ENCODE data around the gene NHSL2. TPM values are rescaled to one million over a fixed set of nuclear protein-coding genes. Genes with fewer than 3 reads are reported as not detected.

Gene NHSL2
- total and polyA plus RNA-seq, 2 experiments from 2014 or later: 4.7 to 9.5 TPM

DNA sequence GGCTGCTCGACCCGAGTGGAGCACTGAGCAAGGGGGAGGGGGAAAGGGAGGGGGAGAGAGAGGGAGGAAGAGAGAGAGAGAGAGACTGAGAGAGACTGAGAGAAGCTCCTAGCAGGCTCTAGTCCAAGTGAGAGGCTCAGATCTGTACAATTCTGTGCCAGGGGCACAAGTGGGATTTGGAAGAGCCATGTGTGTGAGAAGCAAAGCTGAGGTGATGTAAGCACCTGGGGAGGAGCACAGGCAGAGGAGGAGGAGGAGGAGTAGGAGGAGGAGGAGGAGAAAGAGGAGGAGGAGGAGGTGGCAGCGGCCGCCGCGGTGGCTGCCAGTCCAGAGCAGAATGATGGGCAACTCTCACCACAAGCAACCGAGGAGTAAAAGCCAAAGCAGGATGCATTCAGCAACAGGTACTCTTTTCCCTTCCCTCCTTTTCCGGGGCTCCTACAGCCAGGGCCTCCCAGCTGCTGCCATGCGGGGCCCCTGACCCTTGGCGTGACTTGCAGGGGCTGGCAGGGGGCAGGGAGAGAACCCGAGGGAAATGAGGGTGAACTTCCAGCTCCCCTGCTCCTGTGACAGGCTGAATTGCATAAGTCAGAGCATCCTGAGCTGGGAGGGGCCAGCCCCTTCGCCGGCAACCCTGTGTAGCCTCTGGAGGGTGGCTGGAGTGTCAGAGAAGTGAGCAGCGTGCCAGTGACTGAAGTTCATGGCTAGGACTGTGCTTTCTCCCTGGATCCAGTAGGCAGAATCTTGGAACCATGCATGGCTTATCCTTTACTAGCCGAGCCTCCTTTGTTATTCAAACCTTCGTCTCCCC is 158.9 kb downstream of the NHSL2 start:
- peak overlapping the region; percentile 51; the same call in 1 of the 2 replicates for H3K4me2 ChIP-seq
- no peaks in the 10 kb centered on the region for H4K20me1 ChIP-seq (replicated peaks; ENCODE audit: insufficient read depth)
- Mint-ChIP-seq H3K4me1 (peaks cover 25% of the 10 kb centered on the region), H3K36me3 (ENCODE audit: low read depth) (peaks cover 2% of the 10 kb centered on the region; the same call in 2 of the 3 replicates), H3K9me3 (no peaks in the 10 kb centered on the region), H3K4me3 (peak overlapping the region; percentile 53), H3K27me3 (ENCODE audit: insufficient read depth, low read depth, poor library complexity) (peaks cover 3% of the 10 kb centered on the region), H3K27ac (no peak overlapping the region)
- TF ChIP-seq, protein P1, sequence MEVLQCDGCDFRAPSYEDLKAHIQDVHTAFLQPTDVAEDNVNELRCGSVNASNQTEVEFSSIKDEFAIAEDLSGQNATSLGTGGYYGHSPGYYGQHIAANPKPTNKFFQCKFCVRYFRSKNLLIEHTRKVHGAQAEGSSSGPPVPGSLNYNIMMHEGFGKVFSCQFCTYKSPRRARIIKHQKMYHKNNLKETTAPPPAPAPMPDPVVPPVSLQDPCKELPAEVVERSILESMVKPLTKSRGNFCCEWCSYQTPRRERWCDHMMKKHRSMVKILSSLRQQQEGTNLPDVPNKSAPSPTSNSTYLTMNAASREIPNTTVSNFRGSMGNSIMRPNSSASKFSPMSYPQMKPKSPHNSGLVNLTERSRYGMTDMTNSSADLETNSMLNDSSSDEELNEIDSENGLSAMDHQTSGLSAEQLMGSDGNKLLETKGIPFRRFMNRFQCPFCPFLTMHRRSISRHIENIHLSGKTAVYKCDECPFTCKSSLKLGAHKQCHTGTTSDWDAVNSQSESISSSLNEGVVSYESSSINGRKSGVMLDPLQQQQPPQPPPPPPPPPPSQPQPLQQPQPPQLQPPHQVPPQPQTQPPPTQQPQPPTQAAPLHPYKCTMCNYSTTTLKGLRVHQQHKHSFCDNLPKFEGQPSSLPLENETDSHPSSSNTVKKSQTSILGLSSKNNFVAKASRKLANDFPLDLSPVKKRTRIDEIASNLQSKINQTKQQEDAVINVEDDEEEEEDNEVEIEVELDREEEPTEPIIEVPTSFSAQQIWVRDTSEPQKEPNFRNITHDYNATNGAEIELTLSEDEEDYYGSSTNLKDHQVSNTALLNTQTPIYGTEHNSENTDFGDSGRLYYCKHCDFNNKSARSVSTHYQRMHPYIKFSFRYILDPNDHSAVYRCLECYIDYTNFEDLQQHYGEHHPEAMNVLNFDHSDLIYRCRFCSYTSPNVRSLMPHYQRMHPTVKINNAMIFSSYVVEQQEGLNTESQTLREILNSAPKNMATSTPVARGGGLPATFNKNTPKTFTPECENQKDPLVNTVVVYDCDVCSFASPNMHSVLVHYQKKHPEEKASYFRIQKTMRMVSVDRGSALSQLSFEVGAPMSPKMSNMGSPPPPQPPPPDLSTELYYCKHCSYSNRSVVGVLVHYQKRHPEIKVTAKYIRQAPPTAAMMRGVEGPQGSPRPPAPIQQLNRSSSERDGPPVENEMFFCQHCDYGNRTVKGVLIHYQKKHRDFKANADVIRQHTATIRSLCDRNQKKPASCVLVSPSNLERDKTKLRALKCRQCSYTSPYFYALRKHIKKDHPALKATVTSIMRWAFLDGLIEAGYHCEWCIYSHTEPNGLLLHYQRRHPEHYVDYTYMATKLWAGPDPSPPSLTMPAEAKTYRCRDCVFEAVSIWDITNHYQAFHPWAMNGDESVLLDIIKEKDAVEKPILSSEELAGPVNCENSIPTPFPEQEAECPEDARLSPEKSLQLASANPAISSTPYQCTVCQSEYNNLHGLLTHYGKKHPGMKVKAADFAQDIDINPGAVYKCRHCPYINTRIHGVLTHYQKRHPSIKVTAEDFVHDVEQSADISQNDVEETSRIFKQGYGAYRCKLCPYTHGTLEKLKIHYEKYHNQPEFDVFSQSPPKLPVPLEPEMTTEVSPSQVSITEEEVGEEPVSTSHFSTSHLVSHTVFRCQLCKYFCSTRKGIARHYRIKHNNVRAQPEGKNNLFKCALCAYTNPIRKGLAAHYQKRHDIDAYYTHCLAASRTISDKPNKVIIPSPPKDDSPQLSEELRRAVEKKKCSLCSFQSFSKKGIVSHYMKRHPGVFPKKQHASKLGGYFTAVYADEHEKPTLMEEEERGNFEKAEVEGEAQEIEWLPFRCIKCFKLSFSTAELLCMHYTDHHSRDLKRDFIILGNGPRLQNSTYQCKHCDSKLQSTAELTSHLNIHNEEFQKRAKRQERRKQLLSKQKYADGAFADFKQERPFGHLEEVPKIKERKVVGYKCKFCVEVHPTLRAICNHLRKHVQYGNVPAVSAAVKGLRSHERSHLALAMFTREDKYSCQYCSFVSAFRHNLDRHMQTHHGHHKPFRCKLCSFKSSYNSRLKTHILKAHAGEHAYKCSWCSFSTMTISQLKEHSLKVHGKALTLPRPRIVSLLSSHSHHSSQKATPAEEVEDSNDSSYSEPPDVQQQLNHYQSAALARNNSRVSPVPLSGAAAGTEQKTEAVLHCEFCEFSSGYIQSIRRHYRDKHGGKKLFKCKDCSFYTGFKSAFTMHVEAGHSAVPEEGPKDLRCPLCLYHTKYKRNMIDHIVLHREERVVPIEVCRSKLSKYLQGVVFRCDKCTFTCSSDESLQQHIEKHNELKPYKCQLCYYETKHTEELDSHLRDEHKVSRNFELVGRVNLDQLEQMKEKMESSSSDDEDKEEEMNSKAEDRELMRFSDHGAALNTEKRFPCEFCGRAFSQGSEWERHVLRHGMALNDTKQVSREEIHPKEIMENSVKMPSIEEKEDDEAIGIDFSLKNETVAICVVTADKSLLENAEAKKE (CRISPR knock-in tag; IDR thresholded peaks at IDR 0.05): no peak
- TF ChIP-seq NANOG (IDR thresholded peaks at IDR 0.05; ENCODE audit: borderline replicate concordance): no peak
- TF ChIP-seq, protein P2, sequence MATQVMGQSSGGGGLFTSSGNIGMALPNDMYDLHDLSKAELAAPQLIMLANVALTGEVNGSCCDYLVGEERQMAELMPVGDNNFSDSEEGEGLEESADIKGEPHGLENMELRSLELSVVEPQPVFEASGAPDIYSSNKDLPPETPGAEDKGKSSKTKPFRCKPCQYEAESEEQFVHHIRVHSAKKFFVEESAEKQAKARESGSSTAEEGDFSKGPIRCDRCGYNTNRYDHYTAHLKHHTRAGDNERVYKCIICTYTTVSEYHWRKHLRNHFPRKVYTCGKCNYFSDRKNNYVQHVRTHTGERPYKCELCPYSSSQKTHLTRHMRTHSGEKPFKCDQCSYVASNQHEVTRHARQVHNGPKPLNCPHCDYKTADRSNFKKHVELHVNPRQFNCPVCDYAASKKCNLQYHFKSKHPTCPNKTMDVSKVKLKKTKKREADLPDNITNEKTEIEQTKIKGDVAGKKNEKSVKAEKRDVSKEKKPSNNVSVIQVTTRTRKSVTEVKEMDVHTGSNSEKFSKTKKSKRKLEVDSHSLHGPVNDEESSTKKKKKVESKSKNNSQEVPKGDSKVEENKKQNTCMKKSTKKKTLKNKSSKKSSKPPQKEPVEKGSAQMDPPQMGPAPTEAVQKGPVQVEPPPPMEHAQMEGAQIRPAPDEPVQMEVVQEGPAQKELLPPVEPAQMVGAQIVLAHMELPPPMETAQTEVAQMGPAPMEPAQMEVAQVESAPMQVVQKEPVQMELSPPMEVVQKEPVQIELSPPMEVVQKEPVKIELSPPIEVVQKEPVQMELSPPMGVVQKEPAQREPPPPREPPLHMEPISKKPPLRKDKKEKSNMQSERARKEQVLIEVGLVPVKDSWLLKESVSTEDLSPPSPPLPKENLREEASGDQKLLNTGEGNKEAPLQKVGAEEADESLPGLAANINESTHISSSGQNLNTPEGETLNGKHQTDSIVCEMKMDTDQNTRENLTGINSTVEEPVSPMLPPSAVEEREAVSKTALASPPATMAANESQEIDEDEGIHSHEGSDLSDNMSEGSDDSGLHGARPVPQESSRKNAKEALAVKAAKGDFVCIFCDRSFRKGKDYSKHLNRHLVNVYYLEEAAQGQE (IDR thresholded peaks at IDR 0.05; ENCODE audit: unreplicated experiment): no peak
- TF ChIP-seq ZNF331 (CRISPR knock-in tag; IDR thresholded peaks at IDR 0.05; ENCODE audit: low read depth): no peak
- TF ChIP-seq, protein P3, sequence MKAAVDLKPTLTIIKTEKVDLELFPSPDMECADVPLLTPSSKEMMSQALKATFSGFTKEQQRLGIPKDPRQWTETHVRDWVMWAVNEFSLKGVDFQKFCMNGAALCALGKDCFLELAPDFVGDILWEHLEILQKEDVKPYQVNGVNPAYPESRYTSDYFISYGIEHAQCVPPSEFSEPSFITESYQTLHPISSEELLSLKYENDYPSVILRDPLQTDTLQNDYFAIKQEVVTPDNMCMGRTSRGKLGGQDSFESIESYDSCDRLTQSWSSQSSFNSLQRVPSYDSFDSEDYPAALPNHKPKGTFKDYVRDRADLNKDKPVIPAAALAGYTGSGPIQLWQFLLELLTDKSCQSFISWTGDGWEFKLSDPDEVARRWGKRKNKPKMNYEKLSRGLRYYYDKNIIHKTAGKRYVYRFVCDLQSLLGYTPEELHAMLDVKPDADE (IDR thresholded peaks at IDR 0.05): no peak
- TF ChIP-seq, protein P4, sequence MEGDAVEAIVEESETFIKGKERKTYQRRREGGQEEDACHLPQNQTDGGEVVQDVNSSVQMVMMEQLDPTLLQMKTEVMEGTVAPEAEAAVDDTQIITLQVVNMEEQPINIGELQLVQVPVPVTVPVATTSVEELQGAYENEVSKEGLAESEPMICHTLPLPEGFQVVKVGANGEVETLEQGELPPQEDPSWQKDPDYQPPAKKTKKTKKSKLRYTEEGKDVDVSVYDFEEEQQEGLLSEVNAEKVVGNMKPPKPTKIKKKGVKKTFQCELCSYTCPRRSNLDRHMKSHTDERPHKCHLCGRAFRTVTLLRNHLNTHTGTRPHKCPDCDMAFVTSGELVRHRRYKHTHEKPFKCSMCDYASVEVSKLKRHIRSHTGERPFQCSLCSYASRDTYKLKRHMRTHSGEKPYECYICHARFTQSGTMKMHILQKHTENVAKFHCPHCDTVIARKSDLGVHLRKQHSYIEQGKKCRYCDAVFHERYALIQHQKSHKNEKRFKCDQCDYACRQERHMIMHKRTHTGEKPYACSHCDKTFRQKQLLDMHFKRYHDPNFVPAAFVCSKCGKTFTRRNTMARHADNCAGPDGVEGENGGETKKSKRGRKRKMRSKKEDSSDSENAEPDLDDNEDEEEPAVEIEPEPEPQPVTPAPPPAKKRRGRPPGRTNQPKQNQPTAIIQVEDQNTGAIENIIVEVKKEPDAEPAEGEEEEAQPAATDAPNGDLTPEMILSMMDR (conservative IDR thresholded peaks at IDR 0.05; ENCODE audit: low read depth in 2 of 2): no peak
- TF ChIP-seq CREB1 (CRISPR knock-in tag; IDR thresholded peaks at IDR 0.05; ENCODE audit: low read depth): no peak
- TF ChIP-seq POLR2AphosphoS5 (IDR thresholded peaks at IDR 0.05; ENCODE audit: low read depth): no peak
- TF ChIP-seq STAT1 (IDR thresholded peaks at IDR 0.05; ENCODE audit: unreplicated experiment): no peak
- no peak for TF ChIP-seq ZNF114 (CRISPR knock-in tag; IDR thresholded peaks at IDR 0.05)
- TF ChIP-seq EZH2phosphoT487 (IDR thresholded peaks at IDR 0.05; ENCODE audit: unreplicated experiment): no peak
- no peak for TF ChIP-seq JUNB (IDR thresholded peaks at IDR 0.05; ENCODE audit: unreplicated experiment)
- TF ChIP-seq EZH2 (IDR thresholded peaks at IDR 0.05; ENCODE audit: low read depth, unreplicated experiment): no peak
- H3K4me1 ChIP-seq (ENCODE audit: insufficient read depth): peaks cover 12% of the 10 kb centered on the region
- H3K4me3 ChIP-seq: 0 out of 2 replicates have a peak overlapping the region, but pooled peaks have one; percentile 28
- no peak overlapping the region for H3K27ac ChIP-seq (ENCODE audit: low read depth)
- H3F3A ChIP-seq (replicated peaks; ENCODE audit: low read depth): no peaks in the 10 kb centered on the region
- H3K9me2 ChIP-seq (ENCODE audit: insufficient read depth): no peaks in the 10 kb centered on the region
- DNase-seq (ENCODE audit: low spot score): no peak
- H2AFZ ChIP-seq: no peak overlapping the region
- no peaks in the 10 kb centered on the region for H3K27me3 ChIP-seq (ENCODE audit: insufficient read depth)
- ATAC-seq: peak; percentile 13; the same call in 2 of the 3 replicates
- H3K36me3 ChIP-seq (ENCODE audit: insufficient read depth): no peaks in the 10 kb centered on the region
- H3K79me2 ChIP-seq (replicated peaks; ENCODE audit: insufficient read depth): no peaks in the 10 kb centered on the region

All from GM23338 (cell line).